IPS-18c (cell line): ENCODE data around the gene ALPL.
"Not testable (repeated sequence)": the region's sequence is repeated elsewhere in the genome, so short reads cannot be mapped to it uniquely, and the experiment has no call there.

Experiments
- H3K4me3 ChIP-seq: 2 replicates; pipeline ENCODE4 v1.7.0; 2013; ENCODE audit warnings: low read depth, mild to moderate bottlenecking, low read length, moderate library complexity; ENCODE audit not compliant: insufficient read depth
- H3K9me3 ChIP-seq: one replicate; pipeline ENCODE4 v1.6.1; 2013; ENCODE audit warnings: mild to moderate bottlenecking, low read length, moderate library complexity; ENCODE audit not compliant: control insufficient read depth, insufficient read depth

ALPL gene

GRCh38 chr1:21499283-21499950, 9.8 kb upstream of the ALPL start:
- no peak overlapping the region for H3K4me3 ChIP-seq

GRCh38 chr1:21503706-21504377, 5.4 kb upstream of the ALPL start:
- H3K9me3 ChIP-seq: peaks cover 5% of the 10 kb centered on the region
- no peak overlapping the region for H3K4me3 ChIP-seq

More at GRCh38 chr1:21499283-21499950, 9.8 kb upstream of the ALPL start:
- H3K9me3 ChIP-seq: peaks cover 5% of the 10 kb centered on the region

GRCh38 chr1:21506804-21507203, 2.4 kb upstream of the ALPL start:
- H3K4me3 ChIP-seq: no peak overlapping the region
- H3K9me3 ChIP-seq: peaks cover 5% of the 10 kb centered on the region

- no peak overlapping the region for H3K4me3 ChIP-seq
Measured at GRCh38 chr1:21507511-21508270, 1.5 kb upstream of the ALPL start.

GRCh38 chr1:21508580-21509350, 458 bp upstream of the ALPL start:
- H3K9me3 ChIP-seq: peaks cover 4% of the 10 kb centered on the region
- H3K4me3 ChIP-seq: peak overlapping the region; percentile 34; the same call in 1 of the 2 replicates

More at GRCh38 chr1:21507511-21508270, 1.5 kb upstream of the ALPL start:
- peaks cover 5% of the 10 kb centered on the region for H3K9me3 ChIP-seq

- Histone ChIP-seq H3K4me3 (peak overlapping the region; percentile 94), H3K9me3 (no peaks in the 10 kb centered on the region)
Measured at GRCh38 chr1:21510113-21510493, 880 bp downstream of the ALPL start.

GRCh38 chr1:21510885-21511578, 1.8 kb downstream of the ALPL start:
- Histone ChIP-seq H3K4me3 (peak overlapping the region; percentile 94; the same call in 1 of the 2 replicates), H3K9me3 (peaks cover 2% of the 10 kb centered on the region)

GRCh38 chr1:21511579-21512522, 2.6 kb downstream of the ALPL start:
- no peak overlapping the region for H3K4me3 ChIP-seq

GRCh38 chr1:21514245-21514644, 5.0 kb downstream of the ALPL start:
- no peak overlapping the region for H3K4me3 ChIP-seq

More at GRCh38 chr1:21511579-21512522, 2.6 kb downstream of the ALPL start:
- peaks cover 2% of the 10 kb centered on the region for H3K9me3 ChIP-seq

GRCh38 chr1:21517161-21517589, 8.0 kb downstream of the ALPL start:
- H3K4me3 ChIP-seq: no peak overlapping the region
- H3K9me3 ChIP-seq: peaks cover 2% of the 10 kb centered on the region

More at GRCh38 chr1:21514245-21514644, 5.0 kb downstream of the ALPL start:
- H3K9me3 ChIP-seq: peaks cover 2% of the 10 kb centered on the region

- no peak overlapping the region for H3K4me3 ChIP-seq
- H3K9me3 ChIP-seq: peaks cover 2% of the 10 kb centered on the region
Measured at GRCh38 chr1:21517660-21518480, 8.6 kb downstream of the ALPL start.

- H3K9me3 ChIP-seq: peaks cover 2% of the 10 kb centered on the region
- H3K4me3 ChIP-seq: no peak overlapping the region
Measured at GRCh38 chr1:21518774-21519455, 9.7 kb downstream of the ALPL start.

GRCh38 chr1:21519486-21520070, 10.4 kb downstream of the ALPL start:
- not testable (repeated sequence) for H3K4me3 ChIP-seq, H3K9me3 ChIP-seq
